Fibroblast of peridontal ligament (primary cell): ENCODE data around the gene CTTN.

ENCODE experiments used
- DNase-seq: peaks from one replicate; pipeline ENCODE4 v3.0.0-alpha.2; 2010; ENCODE audit errors: extremely low read depth

Gene CTTN

DNA sequence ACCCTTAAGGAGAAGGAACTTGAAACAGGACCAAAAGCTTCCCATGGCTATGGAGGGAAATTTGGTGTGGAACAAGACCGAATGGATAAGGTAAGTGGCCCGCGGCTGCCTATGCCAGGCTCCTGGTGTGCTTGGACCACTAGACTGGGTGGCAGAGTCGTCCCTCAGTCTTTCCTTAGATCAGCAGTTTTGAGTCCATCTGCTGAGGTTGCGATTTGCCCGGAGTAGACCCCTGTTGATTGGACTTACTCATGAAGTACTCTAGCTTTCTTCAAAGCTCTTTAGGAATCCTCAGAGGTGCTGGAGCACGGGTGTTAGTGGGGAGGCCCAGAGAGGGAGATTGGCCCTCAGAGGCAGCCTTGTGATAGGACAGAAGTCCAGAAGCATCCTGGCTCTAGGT, 11.5 kb downstream of the CTTN start:
- DNase-seq: no peak

DNA sequence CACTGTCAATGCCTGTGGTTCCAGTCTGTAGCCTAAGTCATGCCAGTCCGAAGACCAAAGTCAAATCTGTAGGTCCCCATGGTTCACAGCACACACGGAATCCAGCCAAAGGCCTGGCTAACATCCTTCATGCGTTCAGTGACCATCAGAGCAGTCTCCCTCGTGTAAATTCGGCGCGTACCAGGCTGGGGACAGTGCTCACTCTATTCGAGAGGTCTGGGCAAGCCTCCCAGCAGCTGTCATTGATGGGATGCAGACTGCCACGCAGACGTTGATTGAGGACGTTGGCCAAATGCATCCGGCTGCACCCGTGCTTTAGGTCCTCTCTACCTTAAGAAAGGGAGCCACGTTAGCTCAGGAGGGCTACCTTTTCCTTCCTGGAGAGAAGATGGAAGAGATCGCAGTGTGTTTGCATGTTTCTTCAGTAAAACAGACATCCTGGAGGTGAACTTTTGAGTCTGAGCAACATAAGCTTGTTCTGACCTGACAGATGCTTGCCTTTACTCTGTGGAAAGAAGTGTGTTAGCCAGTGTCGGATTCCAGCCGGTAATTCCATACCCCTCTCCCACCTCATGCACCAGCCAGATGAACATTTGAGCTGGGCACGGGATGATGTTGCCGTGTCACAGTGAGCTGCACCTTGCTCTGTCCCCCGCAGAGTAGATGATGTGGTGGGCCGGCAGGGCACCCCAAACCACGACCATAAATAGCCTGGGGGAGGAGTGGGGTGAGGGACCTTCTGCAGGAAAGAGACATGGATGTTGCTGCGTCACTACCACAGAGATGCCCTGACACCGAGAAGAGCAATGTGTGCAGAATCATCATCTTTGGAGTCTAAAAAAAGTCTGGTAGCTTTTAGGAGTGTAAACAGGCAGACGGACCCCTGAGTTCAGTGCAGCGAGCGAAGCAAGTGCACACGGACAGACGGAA, 12.2 kb downstream of the CTTN start:
- DNase-seq: no peak

DNA sequence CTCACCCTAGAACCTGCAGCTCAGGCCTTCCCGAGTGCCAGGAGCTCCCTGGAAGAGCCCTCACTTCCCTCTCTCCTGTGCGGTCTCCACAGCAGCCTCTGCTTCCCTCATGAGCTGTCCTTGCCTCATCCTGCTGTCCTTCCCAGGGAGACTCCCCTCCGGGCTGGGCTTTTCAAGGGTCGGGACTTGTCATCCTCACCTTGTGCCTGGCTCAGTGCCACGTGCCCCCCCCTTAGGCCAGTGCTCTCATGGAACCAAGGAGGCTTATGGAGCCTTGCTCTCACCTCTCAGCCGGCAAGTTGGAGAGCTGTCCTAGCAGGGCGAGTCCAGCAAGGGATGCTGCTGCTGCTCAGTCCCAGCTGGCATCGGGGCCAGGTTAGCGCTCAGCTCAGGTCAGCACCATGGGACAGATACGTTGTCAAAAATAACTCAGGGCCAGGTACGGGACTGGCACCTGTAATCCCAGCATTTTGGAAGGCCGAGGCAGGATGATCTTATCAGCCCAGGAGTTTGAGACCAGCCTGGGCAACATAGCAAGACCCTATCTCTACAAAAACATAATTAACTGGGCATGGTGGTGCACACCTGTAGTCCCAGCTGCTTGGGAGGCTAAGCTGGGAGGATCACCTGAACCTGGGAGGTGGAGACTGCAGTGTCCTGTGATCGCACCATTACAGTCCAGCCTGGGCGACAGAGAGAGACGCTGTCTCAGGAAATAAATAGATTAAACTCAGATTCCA, 13.6 kb downstream of the CTTN start:
- DNase-seq: no peak

DNA sequence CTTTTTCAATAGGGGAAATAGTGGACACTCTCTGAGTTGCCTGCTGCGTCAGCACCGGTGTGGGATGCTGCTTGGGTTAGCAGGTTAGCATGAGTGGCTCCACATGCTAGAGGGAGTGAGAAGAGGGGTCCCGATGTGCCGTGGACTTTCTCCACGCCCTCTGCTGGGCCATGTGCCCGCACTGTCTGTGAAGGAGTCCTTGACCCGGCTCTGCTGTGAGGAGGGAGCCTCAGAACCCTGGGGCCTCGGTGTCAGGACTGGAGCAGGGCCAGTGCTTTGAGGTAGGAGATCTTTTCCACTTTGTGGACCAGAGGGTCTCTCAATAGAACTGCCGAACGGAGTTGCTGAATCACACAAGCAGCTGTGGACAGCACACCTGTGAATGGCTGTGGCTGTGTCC, 14.8 kb downstream of the CTTN start:
- no peak for DNase-seq

DNA sequence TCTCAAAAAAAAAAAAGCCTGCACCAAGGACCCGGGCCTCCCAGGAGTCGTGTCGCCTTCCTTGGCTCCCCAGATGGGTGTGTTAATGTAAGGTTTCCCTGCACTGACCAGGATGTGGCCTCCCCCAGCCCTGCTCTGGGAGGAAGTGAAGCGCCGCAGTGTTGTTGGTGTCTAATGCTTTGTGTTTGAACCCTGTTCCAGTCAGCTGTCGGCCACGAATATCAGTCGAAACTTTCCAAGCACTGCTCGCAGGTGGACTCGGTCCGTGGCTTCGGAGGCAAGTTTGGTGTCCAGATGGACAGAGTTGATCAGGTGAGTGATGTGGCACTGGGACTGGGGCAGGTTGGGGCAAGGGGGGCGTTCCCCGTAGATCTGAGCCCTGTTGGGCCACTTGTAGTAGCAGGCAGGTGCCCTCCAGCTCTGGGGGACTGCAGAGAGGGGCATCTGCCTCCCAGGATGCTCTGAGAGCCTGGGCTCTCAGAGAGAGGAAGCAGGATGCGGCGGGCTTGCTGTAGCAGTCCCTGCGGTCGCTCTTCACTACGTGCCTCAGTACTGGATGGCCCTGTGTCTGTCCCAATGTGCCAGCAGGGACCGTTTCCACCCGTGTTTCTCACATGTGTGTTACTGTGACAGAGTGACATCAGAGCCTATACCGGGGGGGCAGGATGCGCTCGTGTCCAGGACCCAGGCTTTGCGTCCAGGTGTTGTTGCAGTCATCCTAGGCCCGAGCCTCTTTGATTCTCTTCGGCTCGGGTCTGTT, 16.2 kb downstream of the CTTN start:
- DNase-seq: no peak

DNA sequence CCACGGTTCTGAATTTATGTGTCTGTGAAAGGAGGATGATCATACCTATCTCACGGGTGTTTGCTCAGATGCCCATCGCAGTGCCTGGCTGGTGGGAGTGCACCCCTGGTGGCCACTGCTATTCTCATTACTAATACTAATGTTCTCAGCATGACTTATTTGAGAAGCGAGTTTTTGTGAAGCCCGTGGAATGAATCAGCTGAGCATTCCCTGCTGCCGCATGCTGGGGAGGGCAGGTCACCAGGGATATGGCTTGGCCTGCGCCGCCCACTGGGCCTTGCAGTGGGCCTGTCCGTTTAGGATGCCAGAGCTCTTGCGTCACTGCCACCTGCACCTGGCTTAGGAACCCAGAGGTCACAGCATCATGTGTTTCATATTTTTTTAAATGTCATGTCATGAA, 16.9 kb downstream of the CTTN start:
- peak; percentile 55 for DNase-seq

DNA sequence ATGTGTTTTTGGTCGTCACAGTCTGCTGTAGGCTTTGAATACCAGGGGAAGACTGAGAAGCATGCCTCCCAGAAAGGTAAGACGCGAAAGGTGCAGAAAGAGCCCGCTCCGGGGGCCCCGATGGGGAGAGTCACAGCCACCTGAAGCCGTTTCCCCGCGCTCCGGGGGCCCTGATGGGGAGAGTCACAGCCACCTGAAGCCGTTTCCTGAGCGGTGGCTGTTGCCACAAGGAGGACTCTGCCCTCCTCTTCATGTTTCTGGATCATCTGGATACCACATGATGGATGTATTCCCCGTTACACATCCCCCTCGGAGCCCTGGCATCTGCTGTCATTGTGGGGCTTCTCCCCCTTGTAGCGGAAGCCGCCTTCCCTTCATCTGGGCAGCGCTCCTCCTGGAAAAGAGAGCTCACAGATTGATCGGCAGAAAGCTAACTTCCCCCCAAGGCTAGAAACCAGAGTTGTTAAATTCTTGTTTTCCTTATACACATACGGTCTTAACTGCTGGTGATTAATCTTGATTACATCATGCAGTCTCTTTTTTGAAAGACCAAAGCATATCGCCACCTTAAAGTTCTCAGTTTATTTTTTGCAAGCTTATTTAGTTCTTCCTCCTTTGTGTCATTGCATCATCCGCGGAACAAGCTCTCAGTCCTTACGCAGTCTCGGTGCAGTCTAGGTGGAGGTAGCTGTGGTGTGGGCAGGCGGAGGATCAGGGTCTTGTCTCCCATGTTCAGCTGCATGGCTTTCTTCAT, 17.5 kb downstream of the CTTN start:
- peak; percentile 22 for DNase-seq

DNA sequence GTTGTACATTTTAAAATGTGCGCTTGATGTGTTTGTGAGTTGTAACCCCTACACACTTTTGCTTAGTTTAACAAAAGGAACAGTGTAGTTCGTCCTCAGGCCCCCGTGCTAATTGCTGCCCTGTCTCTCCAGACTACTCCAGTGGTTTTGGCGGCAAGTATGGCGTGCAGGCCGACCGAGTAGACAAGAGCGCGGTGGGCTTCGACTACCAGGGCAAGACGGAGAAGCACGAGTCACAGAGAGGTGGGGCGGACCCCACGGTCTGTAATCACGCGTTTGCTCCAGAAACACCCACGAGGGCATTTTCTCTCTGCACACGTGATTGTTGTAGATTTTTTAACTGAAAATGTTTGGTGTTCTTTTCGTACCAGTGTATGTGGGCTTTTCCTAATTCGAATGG, 18.6 kb downstream of the CTTN start:
- no peak for DNase-seq

DNA sequence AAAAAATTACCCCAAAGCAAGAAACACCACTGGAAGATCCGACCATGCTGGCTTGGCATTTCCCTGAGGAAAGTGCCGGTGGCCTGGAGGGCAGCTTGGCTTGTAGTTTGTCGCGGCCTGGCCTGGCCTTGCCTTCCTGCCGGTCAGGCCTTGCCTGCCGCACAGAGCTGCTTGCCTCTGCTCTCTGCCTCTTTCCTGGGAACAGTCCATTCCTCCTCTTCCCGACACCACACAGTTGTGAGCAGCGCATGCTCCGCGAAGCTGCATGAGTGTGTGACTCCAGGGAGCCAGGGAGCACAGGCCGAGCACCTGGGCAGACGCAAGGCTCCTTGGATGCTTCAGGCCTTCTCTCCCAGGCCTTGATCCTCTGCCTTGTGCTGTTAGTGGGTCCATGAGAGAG, 19.8 kb downstream of the CTTN start:
- no peak for DNase-seq

DNA sequence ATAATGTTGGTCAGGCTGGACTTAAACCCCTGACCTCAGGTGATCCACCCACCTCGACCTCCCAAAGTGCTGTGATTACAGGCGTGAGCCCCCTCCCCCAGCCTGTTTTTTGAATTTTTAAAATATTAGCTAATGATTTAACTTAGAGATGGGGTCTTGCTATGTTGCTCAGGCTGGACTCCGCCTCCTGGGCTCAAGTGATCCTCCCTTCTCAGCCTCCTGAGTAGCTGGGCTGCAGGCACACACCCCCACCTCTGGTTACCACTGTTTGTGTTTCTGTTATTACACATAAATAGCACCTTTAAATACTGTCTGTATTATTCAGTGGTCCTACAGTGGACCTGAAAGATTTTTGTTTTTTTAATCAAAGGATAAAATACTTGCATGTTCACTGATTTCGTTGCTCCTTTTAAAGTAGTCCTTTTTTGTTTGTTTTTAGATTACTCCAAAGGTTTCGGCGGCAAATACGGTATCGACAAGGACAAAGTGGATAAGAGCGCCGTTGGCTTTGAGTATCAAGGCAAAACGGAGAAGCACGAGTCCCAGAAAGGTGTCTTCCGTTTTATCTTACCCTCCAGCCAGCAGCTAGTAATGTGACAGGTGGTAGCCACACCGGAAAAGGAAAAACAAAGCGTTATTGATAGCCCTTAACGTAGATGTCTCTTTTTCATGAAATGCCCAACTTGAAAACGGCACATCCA, 21.1 kb downstream of the CTTN start:
- no peak for DNase-seq

DNA sequence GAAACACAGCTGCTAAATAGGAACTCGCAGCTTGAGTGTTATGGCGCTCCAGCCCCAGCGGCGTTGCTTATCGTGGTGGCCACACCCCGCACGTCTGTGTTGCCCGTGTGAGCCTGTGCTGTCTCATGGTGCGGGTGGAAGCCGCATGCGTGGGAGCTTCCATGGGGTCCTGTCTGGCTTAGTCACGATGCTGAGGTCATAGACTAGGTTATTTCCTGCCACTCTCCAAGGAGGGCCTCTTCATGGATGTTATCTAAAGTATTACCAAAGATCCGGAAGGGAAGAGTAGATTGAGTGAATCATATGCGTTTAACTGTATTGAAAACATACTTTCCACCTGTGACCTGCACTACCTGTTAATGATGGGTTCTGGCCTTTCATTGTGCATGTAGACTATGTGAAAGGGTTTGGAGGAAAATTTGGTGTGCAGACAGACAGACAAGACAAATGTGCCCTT, 21.7 kb downstream of the CTTN start:
- no peak for DNase-seq

DNA sequence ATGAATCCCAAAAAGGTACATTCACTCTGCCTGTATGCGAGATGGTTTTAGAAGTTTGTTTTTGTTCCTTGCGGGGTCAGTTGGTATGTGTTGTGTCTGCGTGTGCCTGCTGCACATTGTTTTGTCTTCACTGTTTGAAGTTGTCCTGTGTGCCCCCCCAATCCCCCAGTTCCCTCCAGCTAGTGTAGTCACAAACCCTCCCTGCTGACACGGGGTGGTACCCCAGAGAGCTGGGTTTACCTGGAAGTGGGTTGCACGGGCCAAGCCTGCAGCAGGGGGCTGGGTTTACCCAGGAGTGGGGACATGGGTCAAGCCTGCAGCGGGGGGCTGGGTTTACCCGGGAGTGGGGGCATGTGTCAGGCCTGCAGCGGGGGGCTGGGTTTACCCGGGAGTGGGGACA, 22.2 kb downstream of the CTTN start:
- DNase-seq: no peak

DNA sequence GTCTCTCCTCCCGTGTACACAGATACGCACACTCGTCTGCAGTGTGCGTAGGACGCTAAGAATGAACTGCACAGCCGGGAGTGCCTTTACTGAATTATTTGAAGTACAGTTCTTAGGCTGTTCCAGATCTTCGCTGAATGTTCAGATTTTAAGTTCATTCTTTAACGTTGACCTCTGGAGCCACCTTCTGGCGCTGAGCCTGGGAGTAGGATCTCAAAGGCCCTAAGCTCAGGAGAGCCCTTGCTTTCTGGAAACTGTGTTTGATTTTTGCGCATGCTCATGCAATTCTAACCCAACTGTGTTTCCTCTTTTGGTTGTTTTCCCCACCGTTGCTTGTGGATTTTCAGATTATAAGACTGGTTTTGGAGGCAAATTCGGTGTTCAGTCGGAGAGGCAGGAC, 22.8 kb downstream of the CTTN start:
- DNase-seq: no peak

DNA sequence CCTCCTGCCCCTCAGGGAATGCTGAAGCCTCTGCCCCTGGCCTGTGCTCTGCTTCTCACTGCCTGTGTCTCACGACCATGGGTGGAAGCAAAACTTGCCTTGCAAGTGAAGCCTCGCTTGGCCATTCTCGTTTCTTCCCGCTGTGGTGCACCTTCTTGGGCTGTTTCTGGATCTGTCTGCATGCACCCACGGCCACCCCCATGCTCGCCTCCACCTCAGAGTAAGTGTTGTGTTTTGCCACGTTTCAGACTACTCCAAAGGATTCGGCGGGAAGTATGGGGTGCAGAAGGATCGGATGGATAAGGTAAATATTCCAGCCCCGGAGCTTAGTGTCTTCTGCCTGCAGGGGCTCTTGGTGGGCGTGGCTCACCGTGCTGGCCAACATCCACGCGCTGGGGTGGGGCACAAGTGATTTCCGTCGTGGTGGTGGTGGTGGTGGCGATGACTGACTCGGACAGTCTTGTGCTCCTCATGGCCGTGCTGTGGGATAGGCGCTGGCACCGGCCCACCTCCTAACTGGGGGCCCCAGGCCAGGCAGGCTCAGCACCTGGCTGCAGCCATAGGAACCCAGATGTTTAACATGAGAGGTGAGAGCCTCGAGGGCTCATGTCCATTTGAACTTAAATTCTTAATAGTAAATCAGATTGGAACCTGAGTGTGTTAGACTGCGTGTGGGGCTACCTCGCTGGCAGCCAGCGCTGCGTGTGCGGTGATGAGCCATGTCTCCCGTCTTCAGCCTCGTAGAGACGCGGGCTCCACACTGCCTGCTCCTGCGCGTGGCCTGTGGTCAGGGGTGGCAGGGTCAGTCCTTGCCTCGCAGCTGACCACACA, 24.6 kb downstream of the CTTN start:
- DNase-seq: no peak

DNA sequence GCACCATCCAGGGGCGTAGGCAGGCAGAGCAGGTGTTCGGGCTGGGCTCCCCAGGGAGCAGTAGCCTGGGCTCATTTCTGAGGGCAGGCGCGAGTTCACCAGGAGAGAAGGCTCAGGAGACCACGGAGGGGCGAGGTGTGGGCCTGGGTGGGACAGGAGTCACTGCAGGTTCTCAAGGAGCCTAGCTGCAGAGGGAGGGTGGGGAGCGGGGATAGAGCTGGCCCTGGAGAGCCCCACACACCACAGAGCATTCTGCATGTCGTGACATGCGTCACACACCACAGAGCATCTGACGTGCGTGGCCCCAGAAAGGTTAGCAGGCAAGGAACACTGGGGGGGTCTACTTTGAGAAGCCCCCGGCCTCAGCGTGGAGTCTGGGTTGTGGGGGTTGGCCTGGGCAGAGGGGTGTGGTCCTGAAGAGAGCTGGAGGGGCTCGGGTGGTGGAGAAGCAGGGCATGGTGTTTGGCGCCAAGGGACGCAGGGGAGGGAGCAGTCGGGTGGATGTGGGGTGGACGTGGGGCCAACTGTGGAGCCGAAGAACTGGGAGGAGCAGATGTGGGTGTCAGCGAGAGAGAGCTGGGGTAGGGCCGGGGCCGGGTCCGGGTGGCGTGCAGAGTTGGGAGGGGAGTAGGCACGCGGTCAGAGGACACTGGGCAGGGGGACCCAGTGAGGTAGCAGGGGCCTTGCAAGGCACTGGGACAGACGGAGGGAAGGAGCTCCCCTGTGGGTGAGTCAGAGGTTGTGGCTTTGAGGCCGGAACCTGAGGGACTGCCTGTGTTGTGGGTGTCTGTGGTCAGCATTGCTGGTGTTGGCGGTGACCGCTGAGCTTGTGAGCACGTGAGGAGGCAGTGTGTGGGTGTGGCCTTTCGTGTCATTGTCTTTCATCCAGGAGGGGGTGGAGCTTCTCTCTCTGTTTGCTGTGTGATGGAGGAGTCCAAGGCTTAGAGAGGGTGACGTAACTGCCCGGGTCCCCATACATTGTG, 25.5 kb downstream of the CTTN start:
- DNase-seq: peak; percentile 64

DNA sequence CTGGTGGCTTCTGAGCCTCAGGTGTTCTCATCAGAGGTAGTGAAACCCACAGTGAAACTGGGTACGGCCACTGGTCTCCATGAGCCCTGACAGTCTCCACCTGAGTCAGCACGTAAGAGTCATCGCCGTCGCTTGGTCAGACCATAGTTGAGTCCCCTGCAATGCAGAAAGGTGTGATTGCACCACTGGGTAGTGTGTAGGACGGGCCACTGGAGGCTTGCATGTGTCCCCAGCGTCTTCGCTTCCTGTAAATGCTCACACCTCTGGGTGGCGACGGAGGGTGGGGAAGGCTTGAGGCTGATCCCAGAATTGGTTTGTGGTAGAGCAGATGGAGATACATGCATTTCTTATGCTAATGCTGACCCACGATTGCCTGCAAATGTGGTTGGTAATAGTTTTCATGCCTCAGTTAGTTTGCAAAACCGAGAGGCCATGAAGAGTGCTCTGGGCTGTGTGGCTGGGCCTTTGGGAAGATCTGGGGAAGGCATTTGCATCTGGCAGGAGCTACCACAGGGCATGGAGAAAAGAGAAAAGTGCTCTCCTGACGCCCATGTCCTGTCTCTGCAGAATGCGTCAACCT, 26.5 kb downstream of the CTTN start:
- no peak for DNase-seq

DNA sequence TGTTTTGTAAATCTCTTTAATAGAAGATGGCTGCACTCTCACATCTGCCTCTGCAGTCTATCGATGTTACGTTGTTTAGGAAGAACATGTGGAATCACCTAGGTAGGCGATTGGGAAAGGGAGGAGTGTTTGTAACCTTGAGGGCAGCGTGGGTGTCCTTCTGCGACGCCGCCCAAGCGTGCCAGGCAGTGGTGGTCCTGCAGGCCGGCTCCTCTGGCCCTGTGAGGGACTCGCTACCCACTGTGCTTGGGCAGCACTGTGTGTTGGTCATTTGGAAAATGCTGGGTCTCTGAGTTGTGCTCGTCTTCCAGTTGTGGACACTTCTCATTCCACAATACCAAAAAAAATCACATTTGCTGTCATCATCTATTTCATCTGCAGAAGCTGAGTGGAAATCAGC, 29.1 kb downstream of the CTTN start:
- DNase-seq: no peak

DNA sequence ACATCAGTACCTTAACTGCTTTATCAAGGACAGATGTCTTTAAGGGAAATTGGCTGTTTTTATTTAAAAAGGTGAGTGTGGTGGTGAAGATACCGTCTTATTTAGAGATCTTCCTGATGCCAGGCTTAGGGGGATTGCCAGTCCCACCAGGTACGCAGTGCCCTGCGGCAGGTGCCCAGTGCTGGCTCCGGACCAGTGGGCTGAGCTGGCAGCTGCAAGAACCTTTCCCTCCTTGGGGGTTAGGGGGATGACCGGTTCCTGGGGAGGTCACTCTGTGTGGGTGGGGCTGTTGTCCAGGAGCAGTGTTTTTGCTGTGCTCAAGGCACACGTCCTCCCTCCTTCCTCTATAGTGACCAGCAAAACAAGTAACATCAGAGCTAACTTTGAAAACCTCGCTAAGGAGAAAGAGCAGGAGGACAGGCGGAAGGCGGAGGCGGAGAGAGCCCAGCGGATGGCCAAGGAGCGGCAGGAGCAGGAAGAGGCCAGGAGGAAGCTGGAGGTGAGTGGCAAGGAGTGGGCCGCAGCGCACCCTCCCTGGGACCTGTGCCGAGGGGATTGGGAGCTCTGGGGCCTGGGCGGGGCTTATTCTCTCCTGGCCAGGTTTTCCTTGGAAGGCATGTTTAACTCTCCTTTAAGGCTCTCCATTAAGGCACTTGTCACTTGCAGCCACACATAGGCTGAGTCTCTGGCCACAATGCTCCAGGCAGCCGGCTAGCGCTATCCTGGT, 30.5 kb downstream of the CTTN start:
- DNase-seq: no peak
